Astrocyte (in vitro differentiated cells and primary cell): ENCODE measurements around the gene SLC10A3.

ENCODE experiments used
- CTCF ChIP-seq: IDR thresholded peaks from 2 replicates; pipeline ENCODE4 v1.5.1; 2011; ENCODE audit warnings: low read depth, mild to moderate bottlenecking, inconsistent platforms, low read length, moderate library complexity; ENCODE audit not compliant: insufficient read depth
- EZH2 ChIP-seq: IDR thresholded peaks from 2 replicates; pipeline ENCODE4 v1.6.1; 2012; ENCODE audit warnings: mild to moderate bottlenecking, low read length, inconsistent platforms; ENCODE audit not compliant: insufficient read depth

DNA sequence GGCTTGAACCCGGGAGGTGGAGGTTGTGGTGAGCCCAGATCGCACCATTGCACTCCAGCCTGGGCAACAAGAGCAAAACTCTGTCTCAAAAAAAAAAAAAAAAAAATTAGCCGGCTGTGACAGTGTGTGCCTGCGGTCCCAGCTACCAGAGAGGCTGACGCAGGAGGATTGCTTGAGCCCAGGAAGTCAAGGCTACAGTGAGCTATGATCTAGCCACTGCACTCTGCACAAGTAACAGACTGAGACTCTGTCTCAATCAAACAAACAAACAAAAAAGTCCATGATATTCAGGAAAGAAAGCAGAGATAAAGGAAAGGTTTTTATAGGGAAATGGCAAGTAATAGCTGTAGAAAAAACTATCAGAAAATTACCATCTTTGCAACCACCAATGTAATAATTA lies 9.2 kb downstream of the SLC10A3 start:
- no peak for TF ChIP-seq CTCF
- no peak for TF ChIP-seq EZH2
